ENCODE results near the gene ANKRD55. TPM values are rescaled to one million over a fixed set of nuclear protein-coding genes. Genes with fewer than 3 reads are reported as not detected.
"Not testable (repeated sequence)": the region's sequence is repeated elsewhere in the genome, so short reads cannot be mapped to it uniquely, and the experiment has no call there.

Gene ANKRD55
- total RNA-seq, 4 donors from 2014 or later: 0.44 to 0.46 TPM; not detected in 2

DNA sequence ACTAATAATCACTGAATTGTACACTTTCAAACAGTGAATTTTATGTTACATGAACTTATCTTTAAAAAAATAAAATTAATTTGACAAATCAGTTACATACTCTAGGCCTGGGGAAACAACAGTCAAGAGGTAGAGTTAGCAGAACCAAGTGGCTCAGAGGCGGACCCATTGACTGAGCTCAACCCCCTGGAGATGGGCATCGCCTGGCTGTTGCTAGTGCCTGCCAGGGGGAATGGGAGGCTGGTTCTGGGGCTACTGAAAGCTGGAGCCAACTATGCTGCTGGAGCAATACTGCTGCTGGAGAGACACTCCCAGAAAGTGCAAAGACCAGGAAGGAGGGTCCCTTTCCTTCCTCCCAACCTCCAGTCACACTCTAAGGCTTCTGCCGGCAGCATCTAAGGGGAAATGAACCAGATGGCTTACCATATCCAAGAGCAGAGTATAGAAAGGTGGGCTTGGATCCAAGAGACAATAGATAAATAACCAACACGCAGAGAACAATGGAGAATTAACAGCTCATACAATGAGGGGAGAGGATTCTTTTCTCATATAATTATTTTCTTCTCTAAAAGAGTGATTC, 40.3 kb upstream of the ANKRD55 start:
- DNase-seq (ENCODE audit: low spot score) (no peak), ATAC-seq (ENCODE audit: low FRiP score) (no peak)
- TF ChIP-seq, protein P1, sequence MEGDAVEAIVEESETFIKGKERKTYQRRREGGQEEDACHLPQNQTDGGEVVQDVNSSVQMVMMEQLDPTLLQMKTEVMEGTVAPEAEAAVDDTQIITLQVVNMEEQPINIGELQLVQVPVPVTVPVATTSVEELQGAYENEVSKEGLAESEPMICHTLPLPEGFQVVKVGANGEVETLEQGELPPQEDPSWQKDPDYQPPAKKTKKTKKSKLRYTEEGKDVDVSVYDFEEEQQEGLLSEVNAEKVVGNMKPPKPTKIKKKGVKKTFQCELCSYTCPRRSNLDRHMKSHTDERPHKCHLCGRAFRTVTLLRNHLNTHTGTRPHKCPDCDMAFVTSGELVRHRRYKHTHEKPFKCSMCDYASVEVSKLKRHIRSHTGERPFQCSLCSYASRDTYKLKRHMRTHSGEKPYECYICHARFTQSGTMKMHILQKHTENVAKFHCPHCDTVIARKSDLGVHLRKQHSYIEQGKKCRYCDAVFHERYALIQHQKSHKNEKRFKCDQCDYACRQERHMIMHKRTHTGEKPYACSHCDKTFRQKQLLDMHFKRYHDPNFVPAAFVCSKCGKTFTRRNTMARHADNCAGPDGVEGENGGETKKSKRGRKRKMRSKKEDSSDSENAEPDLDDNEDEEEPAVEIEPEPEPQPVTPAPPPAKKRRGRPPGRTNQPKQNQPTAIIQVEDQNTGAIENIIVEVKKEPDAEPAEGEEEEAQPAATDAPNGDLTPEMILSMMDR (IDR thresholded peaks at IDR 0.05): no peak

DNA sequence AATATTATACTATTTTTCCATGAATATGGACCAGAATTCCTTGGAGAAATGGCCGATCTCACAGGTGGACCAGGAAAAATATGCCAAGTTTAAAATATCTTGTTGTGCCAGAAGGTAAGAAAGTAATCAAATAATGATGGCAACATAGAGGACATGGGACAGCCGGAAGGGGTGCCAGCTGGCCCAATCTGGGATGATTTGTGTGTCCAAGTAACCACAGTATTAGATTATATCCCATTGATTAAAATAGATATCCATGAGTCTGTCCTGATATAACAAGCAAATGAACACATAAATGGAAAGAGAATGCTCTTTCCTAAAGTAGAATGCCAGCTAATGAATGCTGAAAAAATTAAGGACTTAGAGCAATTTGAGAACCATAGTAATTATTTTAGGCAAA, 39.6 kb upstream of the ANKRD55 start:
- TF ChIP-seq, protein P1 (IDR thresholded peaks at IDR 0.05): no peak
- DNase-seq (ENCODE audit: low spot score) (no peak), ATAC-seq (ENCODE audit: low FRiP score) (no peak)

DNA sequence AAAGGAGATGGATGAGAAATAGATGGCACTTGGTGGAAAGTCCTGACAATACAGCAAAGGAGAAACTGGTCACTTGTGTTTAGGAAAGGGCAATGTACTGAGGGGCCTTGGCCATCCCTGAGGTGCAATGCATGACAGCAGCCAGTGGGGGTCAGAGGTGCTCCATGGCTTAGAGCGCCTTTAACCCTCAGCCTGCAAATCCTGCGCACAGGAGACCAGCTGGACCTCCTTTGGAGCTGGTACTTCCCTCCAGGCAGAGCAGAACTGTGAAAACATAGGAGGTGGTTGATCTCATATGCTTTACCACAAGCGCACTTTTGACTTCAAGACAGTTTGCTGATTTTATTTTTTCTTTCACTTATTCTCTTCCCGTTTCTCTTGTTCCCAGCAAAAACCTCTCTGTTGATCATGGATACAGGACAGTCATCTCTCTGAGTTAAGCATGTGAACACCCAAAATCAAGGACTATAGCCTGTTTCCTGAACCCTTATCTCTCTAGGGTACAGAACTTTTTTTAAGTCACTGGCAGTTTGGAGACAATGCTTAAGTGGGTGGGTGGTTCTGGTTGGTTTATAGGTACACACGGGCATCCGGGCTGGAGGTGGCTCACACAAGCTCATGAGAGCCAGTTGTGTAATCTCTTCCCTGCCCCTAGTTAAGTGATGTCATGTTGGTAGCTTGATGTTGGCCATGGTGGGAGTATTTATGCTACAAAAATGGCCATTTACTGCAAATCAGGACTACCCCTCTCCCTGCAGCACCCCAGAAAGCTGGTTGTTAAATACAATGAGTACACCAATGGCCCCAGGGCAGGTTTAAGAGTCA, 37.6 kb upstream of the ANKRD55 start:
- TF ChIP-seq, protein P1 (IDR thresholded peaks at IDR 0.05): peak in 2 of 3 donors; percentile 77 to 93
- ATAC-seq (ENCODE audit: low FRiP score) (peak; percentile 98), DNase-seq (ENCODE audit: low spot score) (peak; percentile 50)

DNA sequence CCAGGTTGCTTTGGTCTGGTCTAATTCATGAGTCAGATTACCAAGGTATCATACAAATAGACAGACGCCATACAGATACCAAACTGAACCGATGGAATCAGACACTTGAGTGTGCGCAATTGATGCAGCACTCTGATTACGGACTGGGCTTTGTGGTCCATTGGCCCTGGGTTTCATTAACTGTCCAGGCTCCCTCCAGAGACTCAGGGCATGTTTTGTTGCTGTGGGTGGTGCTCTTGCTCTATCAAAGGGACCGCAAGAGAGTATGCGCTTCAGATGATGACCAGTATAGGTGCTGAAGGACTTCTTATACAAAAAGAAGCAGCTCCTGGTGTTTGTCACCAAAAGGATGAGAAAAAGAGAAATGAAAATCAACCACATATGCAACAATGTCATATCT, 36.9 kb upstream of the ANKRD55 start:
- DNase-seq (ENCODE audit: low spot score) (no peak), ATAC-seq (ENCODE audit: low FRiP score) (no peak)
- TF ChIP-seq, protein P1 (IDR thresholded peaks at IDR 0.05): no peak

DNA sequence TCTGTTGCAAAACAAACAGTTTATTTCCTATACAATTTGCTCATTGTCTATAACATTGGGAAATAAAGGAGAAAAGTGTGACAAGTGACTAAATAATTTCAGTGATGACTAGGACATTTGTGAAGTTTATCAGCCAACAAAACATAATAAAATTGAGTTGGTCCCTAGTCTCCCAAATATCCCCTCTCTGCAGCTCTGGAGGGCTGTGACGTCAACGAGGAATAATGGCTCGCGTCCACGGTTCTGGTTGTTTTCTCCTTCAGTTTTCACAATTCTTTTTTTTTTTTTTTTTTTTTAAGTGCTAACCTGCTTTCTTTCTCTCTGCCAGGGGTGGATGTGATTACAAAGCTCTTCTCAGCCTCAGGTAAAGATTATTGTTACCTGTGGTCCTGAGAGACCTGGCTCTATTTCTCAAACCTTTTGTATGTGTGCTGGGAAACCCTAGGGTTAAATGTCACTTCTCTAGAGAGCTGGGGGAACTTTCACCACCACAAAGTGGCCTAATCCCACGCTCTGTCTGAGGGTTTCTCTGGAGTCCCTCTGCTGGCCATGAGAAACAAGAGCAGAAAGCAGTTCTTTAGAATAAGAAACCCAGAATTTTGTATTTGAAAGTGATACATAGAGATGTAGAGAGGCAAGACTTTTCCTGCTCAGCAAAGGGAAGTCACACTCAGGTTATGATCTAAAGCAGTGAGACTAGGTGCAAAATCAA, 36.2 kb upstream of the ANKRD55 start:
- peak; percentile 31 for ATAC-seq (ENCODE audit: low FRiP score)
- no peak for DNase-seq (ENCODE audit: low spot score)
- TF ChIP-seq, protein P1 (IDR thresholded peaks at IDR 0.05): no peak

DNA sequence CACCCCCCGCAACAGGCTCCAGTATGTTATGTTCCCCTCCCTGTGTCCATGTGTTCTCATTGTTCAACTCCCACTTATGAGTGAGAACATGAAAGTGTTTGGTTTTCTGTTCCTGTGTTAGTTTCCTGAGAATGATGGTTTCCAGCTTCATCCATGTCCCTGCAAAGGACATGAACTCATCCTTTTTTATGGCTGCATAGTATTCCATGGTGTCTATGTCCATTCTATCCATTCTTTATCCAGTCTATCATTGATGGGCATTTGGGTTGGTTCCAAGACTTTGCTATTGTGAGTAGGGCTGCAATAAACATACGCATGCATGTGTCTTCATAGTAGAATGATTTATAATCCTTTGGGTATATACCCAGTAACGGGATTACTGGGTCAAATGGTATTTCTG, 35.6 kb upstream of the ANKRD55 start:
- DNase-seq (ENCODE audit: low spot score); ATAC-seq (ENCODE audit: low FRiP score): not testable (repeated sequence)

DNA sequence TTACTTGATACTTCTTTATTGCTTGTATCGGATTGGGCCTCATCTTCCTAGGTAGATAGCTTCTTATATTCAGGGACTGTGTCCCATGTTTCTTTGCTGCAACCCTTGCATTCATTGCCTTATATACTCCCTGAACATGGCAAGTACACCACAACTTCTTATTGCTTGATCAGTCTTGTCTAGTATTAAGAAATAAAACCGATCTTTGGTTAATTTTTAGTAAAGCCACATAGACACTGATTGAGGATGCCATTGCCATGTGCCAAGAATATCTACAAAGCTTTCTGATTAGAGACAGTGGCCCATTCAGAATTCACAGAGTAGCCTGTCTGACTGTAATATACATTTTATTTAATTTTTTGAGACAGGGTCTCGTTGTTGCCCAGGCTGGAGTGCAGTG, 34.7 kb upstream of the ANKRD55 start:
- DNase-seq (ENCODE audit: low spot score) (no peak), ATAC-seq (ENCODE audit: low FRiP score) (no peak)
- TF ChIP-seq, protein P1 (IDR thresholded peaks at IDR 0.05): no peak
